Colonic mucosa (tissue), 4 donors: ENCODE results near the gene POU2F1. TPM values are rescaled to one million over a fixed set of nuclear protein-coding genes. Genes with fewer than 3 reads are reported as not detected.

ENCODE experiments used
- DNase-seq: peaks from one replicate; pipeline ENCODE4 v3.0.0-alpha.2; 2020
- H3K27ac ChIP-seq: fragments of 200-600 bp; one replicate; pipeline ENCODE4 v1.8.0; 2021
- H3K27me3 ChIP-seq: fragments of 200-600 bp; one replicate; pipeline ENCODE4 v1.8.0; 2021
- H3K36me3 ChIP-seq: fragments of 200-600 bp; one replicate; pipeline ENCODE4 v1.8.0; 2021
- H3K4me1 ChIP-seq: fragments of 200-600 bp; one replicate; pipeline ENCODE4 v1.8.0; 2021; ENCODE audit warnings: mild to moderate bottlenecking
- H3K4me3 ChIP-seq: fragments of 200-600 bp; one replicate; pipeline ENCODE4 v1.8.0; 2021
- H3K9ac ChIP-seq, 2 donors: one replicate each; pipeline ENCODE4 v1.7.0; 2013; ENCODE audit warnings: control low read depth in 2 of 2, low read depth in 2 of 2, low read length in 2 of 2
- H3K9me3 ChIP-seq: fragments of 200-600 bp; one replicate; pipeline ENCODE4 v1.8.0; 2021
- CTCF ChIP-seq: fragments of 200-600 bp; IDR thresholded peaks from one replicate; pipeline ENCODE4 v1.8.0; 2022; ENCODE audit warnings: antibody characterized with exemption, mild to moderate bottlenecking
- intact Hi-C: fragments of 100-400 bp; cut with DNase I; formaldehyde crosslinking; loops from one replicate; pipeline ENCODE4 v1.14.1; 2022
- total RNA-seq, 2 donors: library from RNA; stranded (reverse); fragmentation: NEBNext Ultra II Directional in 1 of 2; extraction: Animal tissue kit (Norgen Biotek cat#: 25700) in 1 of 2; gene quantifications; one replicate each; pipeline ENCODE4 v1.2.1, GENCODE V29; 2021
- donor health status: healthy.
- donor health status: DM: no; HTN: no; CAD: no.
- donor health status: DM: no; HTN: no; CAD: no.

Gene POU2F1
- total RNA-seq, 2 donors from 2014 or later, result 16.4 to 24.4 TPM

- Histone ChIP-seq H3K27ac (no peak overlapping the region), H3K27me3 (no peaks in the 10 kb centered on the region), H3K4me1 (no peaks in the 10 kb centered on the region), H3K36me3 (no peaks in the 10 kb centered on the region), H3K4me3 (no peak overlapping the region), H3K9ac (no peak overlapping the region), H3K9me3 (no peaks in the 10 kb centered on the region)
- DNase-seq, result no peak
- TF ChIP-seq CTCF, result no peak
- intact Hi-C loops, result no loop called here
These were observed 83.5 kb downstream of the POU2F1 start for GRCh38 chr1:167304165-167304564.

GRCh38 chr1:167305059-167305705 lies 84.5 kb downstream of the POU2F1 start:
- Histone ChIP-seq H3K4me1 (no peaks in the 10 kb centered on the region), H3K4me3 (no peak overlapping the region), H3K36me3 (no peaks in the 10 kb centered on the region), H3K27me3 (no peaks in the 10 kb centered on the region), H3K9me3 (no peaks in the 10 kb centered on the region), H3K9ac (no peak overlapping the region), H3K27ac (peak overlapping the region; percentile 70)
- DNase-seq, result no peak
- TF ChIP-seq CTCF, result no peak
- intact Hi-C loops, result no loop called here

- H3K9me3 ChIP-seq, result no peaks in the 10 kb centered on the region
- TF ChIP-seq CTCF, result no peak
- H3K27ac ChIP-seq, result peak overlapping the region; percentile 70
- no peaks in the 10 kb centered on the region for H3K4me1 ChIP-seq
- peak; percentile 68 for DNase-seq
- no peak overlapping the region for H3K9ac ChIP-seq
- intact Hi-C loops, result no loop called here
- no peaks in the 10 kb centered on the region for H3K36me3 ChIP-seq
- H3K4me3 ChIP-seq, result no peak overlapping the region
- no peaks in the 10 kb centered on the region for H3K27me3 ChIP-seq
These were observed 85.1 kb downstream of the POU2F1 start for GRCh38 chr1:167305706-167306277.

GRCh38 chr1:167310732-167311131 lies 90.0 kb downstream of the POU2F1 start:
- TF ChIP-seq CTCF, result no peak
- intact Hi-C loops, result no loop called here
- H3K27me3 ChIP-seq, result no peaks in the 10 kb centered on the region
- H3K27ac ChIP-seq, result no peak overlapping the region
- DNase-seq, result no peak
- no peaks in the 10 kb centered on the region for H3K9me3 ChIP-seq
- H3K9ac ChIP-seq, result no peak overlapping the region
- no peaks in the 10 kb centered on the region for H3K4me1 ChIP-seq
- no peak overlapping the region for H3K4me3 ChIP-seq
- no peaks in the 10 kb centered on the region for H3K36me3 ChIP-seq

- TF ChIP-seq CTCF, result no peak
- Histone ChIP-seq H3K27me3 (no peaks in the 10 kb centered on the region), H3K27ac (no peak overlapping the region), H3K36me3 (no peaks in the 10 kb centered on the region), H3K4me1 (no peaks in the 10 kb centered on the region), H3K9ac (no peak overlapping the region), H3K4me3 (no peak overlapping the region), H3K9me3 (no peaks in the 10 kb centered on the region)
- intact Hi-C loops, result no loop called here
- DNase-seq, result no peak
These were observed 92.2 kb downstream of the POU2F1 start for GRCh38 chr1:167312871-167313270.
